ENCODE measurements around the gene TTC7B.

Gene TTC7B

GRCh38 chr14:90743425-90743824, 72.8 kb downstream of the TTC7B start:
- Histone ChIP-seq H3K27me3 (ENCODE audit: insufficient read depth, poor library complexity, severe bottlenecking) (no peaks in the 10 kb centered on the region), H3K4me3 (replicated peaks; ENCODE audit: insufficient read depth, low read length) (no peak overlapping the region), H3K27ac (replicated peaks) (no peak overlapping the region)
- no peak for TF ChIP-seq POLR2AphosphoS5 (IDR thresholded peaks at IDR 0.05; ENCODE audit: low read depth)
- no peak for TF ChIP-seq SPI1 (IDR thresholded peaks at IDR 0.05; ENCODE audit: borderline replicate concordance, low read depth)
- TF ChIP-seq, protein P1, sequence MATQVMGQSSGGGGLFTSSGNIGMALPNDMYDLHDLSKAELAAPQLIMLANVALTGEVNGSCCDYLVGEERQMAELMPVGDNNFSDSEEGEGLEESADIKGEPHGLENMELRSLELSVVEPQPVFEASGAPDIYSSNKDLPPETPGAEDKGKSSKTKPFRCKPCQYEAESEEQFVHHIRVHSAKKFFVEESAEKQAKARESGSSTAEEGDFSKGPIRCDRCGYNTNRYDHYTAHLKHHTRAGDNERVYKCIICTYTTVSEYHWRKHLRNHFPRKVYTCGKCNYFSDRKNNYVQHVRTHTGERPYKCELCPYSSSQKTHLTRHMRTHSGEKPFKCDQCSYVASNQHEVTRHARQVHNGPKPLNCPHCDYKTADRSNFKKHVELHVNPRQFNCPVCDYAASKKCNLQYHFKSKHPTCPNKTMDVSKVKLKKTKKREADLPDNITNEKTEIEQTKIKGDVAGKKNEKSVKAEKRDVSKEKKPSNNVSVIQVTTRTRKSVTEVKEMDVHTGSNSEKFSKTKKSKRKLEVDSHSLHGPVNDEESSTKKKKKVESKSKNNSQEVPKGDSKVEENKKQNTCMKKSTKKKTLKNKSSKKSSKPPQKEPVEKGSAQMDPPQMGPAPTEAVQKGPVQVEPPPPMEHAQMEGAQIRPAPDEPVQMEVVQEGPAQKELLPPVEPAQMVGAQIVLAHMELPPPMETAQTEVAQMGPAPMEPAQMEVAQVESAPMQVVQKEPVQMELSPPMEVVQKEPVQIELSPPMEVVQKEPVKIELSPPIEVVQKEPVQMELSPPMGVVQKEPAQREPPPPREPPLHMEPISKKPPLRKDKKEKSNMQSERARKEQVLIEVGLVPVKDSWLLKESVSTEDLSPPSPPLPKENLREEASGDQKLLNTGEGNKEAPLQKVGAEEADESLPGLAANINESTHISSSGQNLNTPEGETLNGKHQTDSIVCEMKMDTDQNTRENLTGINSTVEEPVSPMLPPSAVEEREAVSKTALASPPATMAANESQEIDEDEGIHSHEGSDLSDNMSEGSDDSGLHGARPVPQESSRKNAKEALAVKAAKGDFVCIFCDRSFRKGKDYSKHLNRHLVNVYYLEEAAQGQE (IDR thresholded peaks at IDR 0.05; ENCODE audit: insufficient replicate concordance, low read depth) = no peak
- TF ChIP-seq GABPA (IDR thresholded peaks at IDR 0.05; ENCODE audit: low read depth) = no peak
- no peak for TF ChIP-seq CTCF (IDR thresholded peaks at IDR 0.05; ENCODE audit: insufficient read depth, low read length)
- DNase-seq (ENCODE audit: low read depth in 1 of 2, low spot score in 1 of 2) = no peak

- no peaks in the 10 kb centered on the region for H3K27me3 ChIP-seq (ENCODE audit: insufficient read depth, poor library complexity, severe bottlenecking)
- TF ChIP-seq CTCF (IDR thresholded peaks at IDR 0.05; ENCODE audit: insufficient read depth, low read length) (no peak), GABPA (IDR thresholded peaks at IDR 0.05; ENCODE audit: low read depth) (no peak), POLR2AphosphoS5 (IDR thresholded peaks at IDR 0.05; ENCODE audit: low read depth) (no peak)
- TF ChIP-seq, protein P1 (IDR thresholded peaks at IDR 0.05; ENCODE audit: insufficient replicate concordance, low read depth) = no peak
- no peak for DNase-seq (ENCODE audit: low read depth in 1 of 2, low spot score in 1 of 2)
- H3K4me3 ChIP-seq (replicated peaks; ENCODE audit: insufficient read depth, low read length) = no peak overlapping the region
- H3K27ac ChIP-seq (replicated peaks) = no peak overlapping the region
These were observed 73.5 kb downstream of the TTC7B start for GRCh38 chr14:90742729-90743128.

DNA sequence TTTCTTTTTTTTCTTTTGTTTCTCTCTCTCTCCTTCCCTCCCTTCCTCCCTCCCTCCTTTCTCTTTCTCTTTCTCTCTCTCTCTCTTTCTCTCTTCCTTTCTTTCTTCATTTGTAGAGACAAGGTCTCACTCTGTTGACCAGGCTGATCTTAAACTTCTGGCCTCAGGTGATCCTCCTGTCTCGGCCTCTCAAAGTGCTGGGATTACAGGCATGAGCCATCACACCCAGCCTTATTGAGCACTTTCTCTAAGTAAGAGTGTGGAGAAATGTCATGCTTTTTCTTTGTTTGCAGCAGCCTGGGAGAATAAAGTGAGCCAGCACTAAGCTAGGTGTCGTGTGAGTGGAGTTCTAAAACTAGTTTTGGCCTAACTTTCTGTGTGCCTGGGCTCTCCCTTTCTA, 74.0 kb downstream of the TTC7B start:
- DNase-seq (ENCODE audit: low read depth in 1 of 2, low spot score in 1 of 2) = no peak
- H3K27me3 ChIP-seq (ENCODE audit: insufficient read depth, poor library complexity, severe bottlenecking) = no peaks in the 10 kb centered on the region
- TF ChIP-seq, protein P1 (IDR thresholded peaks at IDR 0.05; ENCODE audit: insufficient replicate concordance, low read depth) = no peak
- TF ChIP-seq GABPA (IDR thresholded peaks at IDR 0.05; ENCODE audit: low read depth) (no peak), SPI1 (IDR thresholded peaks at IDR 0.05; ENCODE audit: borderline replicate concordance, low read depth) (no peak), CTCF (IDR thresholded peaks at IDR 0.05; ENCODE audit: insufficient read depth, low read length) (no peak), POLR2AphosphoS5 (IDR thresholded peaks at IDR 0.05; ENCODE audit: low read depth) (no peak)
- H3K4me3 ChIP-seq (replicated peaks; ENCODE audit: insufficient read depth, low read length) = no peak overlapping the region
- no peak overlapping the region for H3K27ac ChIP-seq (replicated peaks)

Measured in HL-60 (cell line).